ENCODE results near the gene SLC9A9.

SLC9A9 gene

DNA sequence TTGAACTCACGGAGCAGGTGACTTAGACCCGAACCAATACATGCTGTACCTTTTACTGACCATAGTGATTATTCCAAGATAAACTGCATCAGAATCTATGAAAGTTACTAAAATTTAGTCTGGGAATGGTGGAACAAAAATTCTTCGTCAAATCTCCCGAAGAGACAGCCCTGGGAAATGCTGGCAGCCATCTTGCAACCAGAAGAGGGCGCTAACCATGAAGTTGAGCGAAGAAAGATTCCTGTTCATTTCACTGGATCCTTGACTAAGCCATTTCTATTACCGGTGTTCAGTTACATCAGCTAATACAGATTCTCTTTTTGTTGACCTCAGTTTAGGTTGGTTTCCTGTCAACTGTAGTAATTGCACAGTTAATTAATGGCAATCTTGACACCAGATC is 199.6 kb downstream of the SLC9A9 start:
- DNase-seq (ENCODE audit: low read depth in 3 of 3): no peak

- no peak for DNase-seq (ENCODE audit: low read depth in 3 of 3)
These were observed 200.1 kb downstream of the SLC9A9 start for GRCh38 chr3:143648218-143648617.

DNA sequence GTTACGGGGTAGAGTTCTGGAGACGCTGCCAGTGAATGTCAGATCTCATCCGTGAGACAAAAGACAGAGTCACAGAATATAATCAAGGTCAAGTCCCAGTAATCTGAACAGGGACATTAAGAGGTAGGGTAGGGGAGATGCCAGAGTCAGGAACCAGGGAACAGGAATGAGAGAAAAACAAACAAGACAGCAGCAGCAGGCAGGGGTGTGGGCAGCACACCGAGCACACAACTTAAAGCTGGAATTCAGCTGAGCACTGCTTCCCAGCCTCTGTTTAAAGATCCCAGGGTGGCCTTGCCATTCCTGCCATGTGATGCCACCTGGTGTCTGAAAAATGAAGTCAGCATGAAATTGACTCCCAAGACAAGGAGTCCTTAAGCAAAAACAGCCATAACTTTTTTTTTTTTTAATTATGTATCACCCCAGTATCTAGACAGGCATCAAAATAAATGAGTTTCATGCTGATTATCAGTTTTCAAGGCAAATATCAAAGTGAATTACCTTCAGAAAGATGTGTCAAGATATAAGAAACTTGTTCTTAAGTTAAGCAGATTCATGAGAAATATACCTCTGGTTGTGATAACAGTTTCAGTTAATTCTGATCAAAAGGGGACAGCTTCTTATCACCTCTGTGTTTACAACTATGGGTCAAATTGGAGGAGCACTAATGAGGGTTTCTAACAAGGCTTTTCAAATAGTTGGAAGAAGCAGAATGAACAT is 203.7 kb downstream of the SLC9A9 start:
- no peak for DNase-seq (ENCODE audit: low read depth in 3 of 3)

GRCh38 chr3:143643905-143644304 is 204.4 kb downstream of the SLC9A9 start:
- DNase-seq (ENCODE audit: low read depth in 3 of 3): no peak

GRCh38 chr3:143640774-143641173 is 207.5 kb downstream of the SLC9A9 start:
- no peak for DNase-seq (ENCODE audit: low read depth in 3 of 3)

- DNase-seq (ENCODE audit: low read depth in 3 of 3): no peak
These were observed 211.1 kb downstream of the SLC9A9 start for GRCh38 chr3:143637133-143637532.

GRCh38 chr3:143634991-143635390 is 213.3 kb downstream of the SLC9A9 start:
- DNase-seq (ENCODE audit: low read depth in 3 of 3): no peak

DNA sequence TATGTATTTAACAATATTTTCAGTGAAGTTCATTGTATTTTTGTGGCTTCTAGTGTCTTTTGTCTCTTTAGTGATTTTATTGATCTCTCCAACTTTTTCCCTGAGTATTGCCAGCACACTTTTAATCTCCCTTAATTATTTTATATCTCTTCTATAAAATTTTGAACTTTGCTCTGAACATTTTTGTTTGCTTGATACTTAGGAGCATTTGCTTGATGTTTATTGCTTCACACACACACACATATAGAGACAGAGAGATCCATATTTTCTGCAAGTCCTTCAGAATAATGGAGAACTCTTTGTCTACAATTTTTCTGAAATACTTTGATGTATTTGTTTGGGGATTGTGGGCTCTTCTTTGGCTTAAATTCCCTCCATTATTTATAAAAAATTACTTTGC is 213.8 kb downstream of the SLC9A9 start:
- DNase-seq (ENCODE audit: low read depth in 3 of 3): no peak

DNA sequence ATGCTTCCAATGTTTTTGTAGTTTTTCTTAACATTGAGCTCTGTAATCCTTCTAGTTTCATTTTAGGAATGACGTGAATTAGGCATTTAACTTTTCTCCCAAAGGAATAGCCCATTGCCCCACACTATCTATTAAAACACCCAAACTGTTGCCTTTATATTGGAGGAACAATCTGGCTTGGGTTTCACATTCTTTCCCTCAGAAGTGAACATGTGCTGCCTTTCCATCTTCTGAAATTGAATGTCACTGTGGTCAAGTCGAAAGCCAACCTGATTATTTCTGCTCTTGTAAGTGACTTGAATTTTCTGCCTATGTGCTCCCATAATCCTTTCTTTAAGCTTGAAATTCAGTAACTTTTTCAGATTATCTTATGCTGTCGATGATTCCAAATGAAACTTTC is 214.5 kb downstream of the SLC9A9 start:
- no peak for DNase-seq (ENCODE audit: low read depth in 3 of 3)

DNA sequence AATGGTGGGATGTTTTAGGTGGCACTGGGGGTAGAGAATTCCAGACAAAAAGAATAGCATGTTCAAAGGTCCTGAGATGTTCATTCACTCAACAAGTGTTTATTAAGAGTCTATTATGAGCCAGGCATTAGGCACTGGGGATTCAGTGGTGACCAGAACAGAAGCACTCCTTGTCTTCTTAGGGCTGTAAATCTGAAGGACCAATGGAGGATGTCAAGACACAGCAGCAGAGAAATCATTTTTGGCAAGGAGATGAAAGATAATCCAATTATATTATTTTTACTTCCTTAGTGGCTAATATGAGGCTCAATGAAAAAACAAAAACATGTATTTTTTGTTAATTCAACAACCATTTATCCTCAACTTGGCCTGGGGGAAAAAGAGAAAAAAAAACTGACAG is 218.5 kb downstream of the SLC9A9 start:
- DNase-seq (ENCODE audit: low read depth in 3 of 3): no peak

DNA sequence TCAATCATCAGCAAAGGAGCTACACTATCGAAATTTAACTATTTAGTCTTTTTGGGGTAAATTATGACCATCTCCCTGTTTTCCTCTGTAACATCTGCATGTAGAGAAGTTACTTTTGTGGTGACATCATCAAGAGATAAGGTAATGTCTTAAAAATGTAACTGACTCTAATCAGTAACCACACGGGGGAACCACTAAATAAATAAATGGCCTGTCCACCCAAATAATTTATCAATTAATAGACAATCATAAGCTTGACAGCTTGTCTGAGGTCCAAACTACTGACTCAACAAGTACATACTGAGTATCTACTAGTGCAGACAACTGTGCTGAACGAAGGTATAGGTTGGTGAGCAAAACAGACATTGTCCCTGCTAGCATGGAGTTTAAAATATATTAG is 219.3 kb downstream of the SLC9A9 start:
- DNase-seq (ENCODE audit: low read depth in 3 of 3): no peak

DNA sequence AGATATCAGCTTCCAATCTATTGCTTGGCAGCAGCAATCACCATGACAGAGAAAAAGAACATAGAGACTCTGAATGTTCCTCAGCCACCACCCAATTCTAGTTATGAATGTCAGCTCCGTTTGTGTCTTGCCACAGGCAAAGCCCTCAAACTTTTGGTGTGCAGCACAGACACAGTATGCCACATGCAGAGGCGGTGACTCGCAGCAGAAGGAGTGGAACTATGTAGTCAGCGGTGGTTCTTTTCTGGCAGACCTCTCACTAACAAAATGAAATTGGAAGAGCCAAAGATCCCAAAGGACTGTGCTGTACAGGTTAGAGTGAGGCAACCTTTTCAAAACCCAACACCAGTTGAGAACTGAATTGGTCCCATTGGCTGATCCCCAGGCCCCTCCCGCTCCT is 220.9 kb downstream of the SLC9A9 start:
- DNase-seq (ENCODE audit: low read depth in 3 of 3): peak in 2 of 3 donors; percentile 4 to 45

DNA sequence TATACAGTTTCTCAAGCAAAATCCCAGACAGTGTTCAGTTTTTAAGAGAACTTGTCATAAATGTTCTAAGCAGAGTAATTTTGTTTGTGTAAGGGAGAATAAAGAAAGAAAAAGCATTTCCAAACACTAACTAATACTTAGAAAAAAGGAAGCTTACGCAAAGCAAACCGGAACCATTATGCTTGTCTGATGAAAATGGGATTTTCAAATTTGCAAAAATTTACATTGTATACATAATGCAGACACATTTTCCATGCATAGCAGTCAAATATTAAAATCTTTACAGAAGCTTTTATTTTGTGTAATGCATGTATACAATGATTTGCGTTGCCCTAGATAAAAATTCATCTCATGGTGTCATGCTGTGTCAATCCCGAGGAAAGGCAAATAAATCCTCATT is 229.0 kb downstream of the SLC9A9 start:
- DNase-seq (ENCODE audit: low read depth in 3 of 3): no peak

- no peak for DNase-seq (ENCODE audit: low read depth in 3 of 3)
These were observed 231.2 kb downstream of the SLC9A9 start for GRCh38 chr3:143617050-143617449.

GRCh38 chr3:143613226-143613625 is 235.0 kb downstream of the SLC9A9 start:
- no peak for DNase-seq (ENCODE audit: low read depth in 3 of 3)

- no peak for DNase-seq (ENCODE audit: low read depth in 3 of 3)
These were observed 235.7 kb downstream of the SLC9A9 start for GRCh38 chr3:143612541-143612940.

DNA sequence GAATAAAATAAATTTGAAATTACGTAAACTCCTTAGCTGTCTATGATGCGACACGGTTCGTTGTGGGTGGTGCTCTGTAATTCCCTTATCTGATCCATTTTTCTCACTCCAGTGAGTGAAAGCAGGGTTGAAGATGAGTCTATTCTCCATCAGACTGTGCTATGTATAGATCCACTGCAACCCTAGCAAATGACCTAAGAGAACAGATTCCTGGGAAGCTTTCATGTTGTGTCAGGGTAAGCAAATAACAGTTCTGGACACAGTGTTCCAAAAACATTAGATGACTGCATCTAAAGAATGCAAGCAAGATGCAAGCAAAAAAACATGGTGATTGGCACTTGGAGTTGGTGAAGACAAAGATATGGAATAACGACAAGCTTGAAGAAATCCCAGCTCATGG is 239.3 kb downstream of the SLC9A9 start:
- DNase-seq (ENCODE audit: low read depth in 3 of 3): no peak

GRCh38 chr3:143605233-143605950 is 242.9 kb downstream of the SLC9A9 start:
- no peak for DNase-seq (ENCODE audit: low read depth in 3 of 3)

- no peak for DNase-seq (ENCODE audit: low read depth in 3 of 3)
These were observed 243.7 kb downstream of the SLC9A9 start for GRCh38 chr3:143604402-143605185.

DNA sequence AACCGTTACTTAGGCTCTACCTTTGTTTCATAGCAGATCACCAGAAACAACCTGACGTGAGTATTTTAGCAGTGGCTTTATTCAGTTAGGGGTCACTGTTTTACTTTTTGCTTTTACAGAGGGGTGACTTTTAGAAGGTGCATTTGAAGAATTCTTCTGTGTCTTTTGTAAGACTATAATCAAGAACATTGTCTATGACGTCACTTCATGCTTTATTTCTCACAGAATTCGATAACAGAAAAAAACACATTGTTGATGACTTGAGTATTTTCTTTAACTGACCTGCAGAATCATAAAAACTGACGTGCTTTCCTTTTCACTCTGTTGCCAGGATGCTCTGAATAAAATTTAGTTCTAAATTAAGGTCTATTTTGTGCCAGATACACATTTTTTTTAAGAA is 244.5 kb downstream of the SLC9A9 start:
- DNase-seq (ENCODE audit: low read depth in 3 of 3): no peak

- DNase-seq (ENCODE audit: low read depth in 3 of 3): no peak
These were observed 246.4 kb downstream of the SLC9A9 start for GRCh38 chr3:143601723-143602484.

Measured in stimulated activated CD4-positive, alpha-beta T cell treated with anti-CD3 and anti-CD28 coated beads, TNF-alpha, amount 100 ng/mL, for 48 hours (primary cell).